Neural cell (in vitro differentiated cells): ENCODE results near the gene ADAM11. TPM values are rescaled to one million over a fixed set of nuclear protein-coding genes. Genes with fewer than 3 reads are reported as not detected.

ENCODE experiments used
- H2AFZ ChIP-seq: fragments of 200-600, 300-800 bp; sonication (generic), shearing (Covaris generic); 2 replicates; pipeline ENCODE4 v1.6.0; 2014; ENCODE audit warnings: low read depth, mild to moderate bottlenecking, antibody characterized with exemption, low read length, moderate library complexity
- H3F3A ChIP-seq: fragments of 200-600 bp; shearing (Covaris generic); 2 replicates; pipeline ENCODE4 v1.6.1; 2016; ENCODE audit warnings: mild to moderate bottlenecking, moderate library complexity, mixed read lengths, antibody characterized with exemption, low read length; ENCODE audit not compliant: insufficient read depth, poor library complexity, severe bottlenecking
- H3K27ac ChIP-seq: fragments of 200-600, 300-800 bp; sonication (generic), shearing (Covaris generic); 2 replicates; pipeline ENCODE4 v1.5.1; 2014; ENCODE audit warnings: mild to moderate bottlenecking, low read length, moderate library complexity
- H3K27me3 ChIP-seq: fragments of 300-800, 200-600 bp; sonication (generic), shearing (Covaris generic); 2 replicates; pipeline ENCODE4 v1.6.0; 2014; ENCODE audit warnings: mild to moderate bottlenecking, low read depth, low read length, moderate library complexity; ENCODE audit not compliant: insufficient read depth
- H3K36me3 ChIP-seq: fragments of 300-800, 200-600 bp; sonication (generic), shearing (Covaris generic); 2 replicates; pipeline ENCODE4 v1.5.1; 2014; ENCODE audit warnings: mild to moderate bottlenecking, antibody characterized with exemption, low read length, moderate library complexity; ENCODE audit not compliant: insufficient read depth
- H3K4me2 ChIP-seq: fragments of 300-800, 200-600 bp; sonication (generic), shearing (Covaris generic); 2 replicates; pipeline ENCODE4 v1.6.0; 2014; ENCODE audit warnings: mild to moderate bottlenecking, low read length
- H3K4me3 ChIP-seq: fragments of 300-800, 200-600 bp; sonication (generic), shearing (Covaris generic); 2 replicates; pipeline ENCODE4 v1.5.1; 2014; ENCODE audit warnings: mild to moderate bottlenecking, low read length, moderate library complexity
- H3K79me2 ChIP-seq: fragments of 200-600 bp; shearing (Covaris generic); replicated peaks from 2 replicates; pipeline ENCODE4 v1.6.0; 2014; ENCODE audit warnings: mild to moderate bottlenecking, low read length, moderate library complexity; ENCODE audit not compliant: insufficient read depth
- H3K9ac ChIP-seq: fragments of 300-800, 200-600 bp; sonication (generic), shearing (Covaris generic); 2 replicates; pipeline ENCODE4 v1.6.1; 2016; ENCODE audit warnings: mild to moderate bottlenecking, low read length, mixed read lengths
- H3K9me2 ChIP-seq: fragments of 200-600 bp; shearing (Covaris generic); 2 replicates; pipeline ENCODE4 v1.6.1; 2016; ENCODE audit warnings: mild to moderate bottlenecking, low read length, mixed read lengths; ENCODE audit not compliant: insufficient read depth
- H3K9me3 ChIP-seq: fragments of 200-600, 300-800 bp; sonication (generic), shearing (Covaris generic); 2 replicates; pipeline ENCODE4 v1.6.1; 2016; ENCODE audit warnings: mild to moderate bottlenecking, mixed run types, low read length, moderate library complexity, mixed read lengths
- H4K20me1 ChIP-seq: fragments of 200-600 bp; shearing (Covaris generic); 2 replicates; pipeline ENCODE4 v1.6.1; 2016; ENCODE audit warnings: mild to moderate bottlenecking, mixed run types; ENCODE audit not compliant: insufficient read depth
- EP300 ChIP-seq: fragments of 450-650 bp; conservative IDR thresholded peaks from 2 replicates; pipeline ENCODE4 v1.6.1; 2014; ENCODE audit warnings: antibody characterized with exemption, mild to moderate bottlenecking, moderate library complexity; ENCODE audit not compliant: poor library complexity, severe bottlenecking
- EZH2 ChIP-seq: fragments of 200-600, 300-800 bp; shearing (Covaris generic), sonication (generic); IDR thresholded peaks from 2 replicates; pipeline ENCODE4 v1.6.1; 2014; ENCODE audit warnings: antibody characterized with exemption, low read length, borderline replicate concordance, mild to moderate bottlenecking; ENCODE audit not compliant: insufficient read depth, poor library complexity, severe bottlenecking
- MXI1 ChIP-seq: fragments of 450-650 bp; conservative IDR thresholded peaks from 2 replicates; pipeline ENCODE4 v1.6.1; 2014; ENCODE audit warnings: antibody characterized with exemption, mild to moderate bottlenecking; ENCODE audit not compliant: poor library complexity, severe bottlenecking
- POLR2AphosphoS5 ChIP-seq: IDR thresholded peaks from 2 replicates; pipeline ENCODE4 v1.6.1; 2012
- RAD21 ChIP-seq: fragments of 450-650 bp; conservative IDR thresholded peaks from 2 replicates; pipeline ENCODE4 v1.6.1; 2014; ENCODE audit warnings: antibody characterized with exemption, mild to moderate bottlenecking, moderate library complexity
- REST ChIP-seq: IDR thresholded peaks from 2 replicates; pipeline ENCODE4 v1.6.1; 2012; ENCODE audit warnings: borderline replicate concordance
- SMC3 ChIP-seq: fragments of 450-650 bp; conservative IDR thresholded peaks from 2 replicates; pipeline ENCODE4 v1.6.1; 2014; ENCODE audit warnings: antibody characterized with exemption, mild to moderate bottlenecking, moderate library complexity; ENCODE audit not compliant: poor library complexity
- TAF1 ChIP-seq: IDR thresholded peaks from 2 replicates; pipeline ENCODE4 v1.6.1; 2012; ENCODE audit warnings: low read depth
- polyA plus RNA-seq: library from polyadenylated mRNA; depleted of rRNA; stranded (reverse); fragments of >200 nt; gene quantifications from 2 replicates; pipeline ENCODE4 v1.2.3, GENCODE V29; 2014
- TF ChIP-seq, protein P1 (sequence below): fragments of 450-650 bp; IDR thresholded peaks from 2 replicates; pipeline ENCODE4 v1.5.1; 2014; ENCODE audit warnings: antibody characterized with exemption, mild to moderate bottlenecking, moderate library complexity; ENCODE audit not compliant: poor library complexity, severe bottlenecking

The ADAM11 gene
- polyA plus RNA-seq, 1 donor from 2014 or later = 25.8 TPM

GRCh38 chr17:44738214-44738906, 20.4 kb upstream of the ADAM11 start:
- H3K4me2 ChIP-seq = no peak overlapping the region

GRCh38 chr17:44741316-44741715, 17.5 kb upstream of the ADAM11 start:
- Histone ChIP-seq H3K9ac (no peak overlapping the region), H3K79me2 (no peaks in the 10 kb centered on the region), H3K9me3 (no peaks in the 10 kb centered on the region), H2AFZ (no peak overlapping the region), H3K4me2 (no peak overlapping the region), H3K27ac (no peak overlapping the region), H3K4me3 (no peak overlapping the region), H4K20me1 (no peaks in the 10 kb centered on the region), H3K27me3 (no peaks in the 10 kb centered on the region), H3K9me2 (no peaks in the 10 kb centered on the region), H3F3A (no peaks in the 10 kb centered on the region), H3K36me3 (no peaks in the 10 kb centered on the region)
- TF ChIP-seq, protein P1, sequence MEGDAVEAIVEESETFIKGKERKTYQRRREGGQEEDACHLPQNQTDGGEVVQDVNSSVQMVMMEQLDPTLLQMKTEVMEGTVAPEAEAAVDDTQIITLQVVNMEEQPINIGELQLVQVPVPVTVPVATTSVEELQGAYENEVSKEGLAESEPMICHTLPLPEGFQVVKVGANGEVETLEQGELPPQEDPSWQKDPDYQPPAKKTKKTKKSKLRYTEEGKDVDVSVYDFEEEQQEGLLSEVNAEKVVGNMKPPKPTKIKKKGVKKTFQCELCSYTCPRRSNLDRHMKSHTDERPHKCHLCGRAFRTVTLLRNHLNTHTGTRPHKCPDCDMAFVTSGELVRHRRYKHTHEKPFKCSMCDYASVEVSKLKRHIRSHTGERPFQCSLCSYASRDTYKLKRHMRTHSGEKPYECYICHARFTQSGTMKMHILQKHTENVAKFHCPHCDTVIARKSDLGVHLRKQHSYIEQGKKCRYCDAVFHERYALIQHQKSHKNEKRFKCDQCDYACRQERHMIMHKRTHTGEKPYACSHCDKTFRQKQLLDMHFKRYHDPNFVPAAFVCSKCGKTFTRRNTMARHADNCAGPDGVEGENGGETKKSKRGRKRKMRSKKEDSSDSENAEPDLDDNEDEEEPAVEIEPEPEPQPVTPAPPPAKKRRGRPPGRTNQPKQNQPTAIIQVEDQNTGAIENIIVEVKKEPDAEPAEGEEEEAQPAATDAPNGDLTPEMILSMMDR = no peak
- TF ChIP-seq TAF1 (no peak), EP300 (no peak), POLR2AphosphoS5 (no peak), EZH2 (no peak), MXI1 (no peak), REST (no peak)

More at GRCh38 chr17:44738214-44738906, 20.4 kb upstream of the ADAM11 start:
- H3K27ac ChIP-seq = no peak overlapping the region
- no peak overlapping the region for H2AFZ ChIP-seq
- H3K9ac ChIP-seq = no peak overlapping the region
- no peaks in the 10 kb centered on the region for H3K36me3 ChIP-seq
- TF ChIP-seq TAF1 (no peak), RAD21 (no peak), EZH2 (no peak), SMC3 (no peak), REST (no peak), POLR2AphosphoS5 (no peak), MXI1 (no peak), EP300 (no peak)
- TF ChIP-seq, protein P1 = no peak
- H4K20me1 ChIP-seq = no peaks in the 10 kb centered on the region
- no peaks in the 10 kb centered on the region for H3K79me2 ChIP-seq
- no peaks in the 10 kb centered on the region for H3K27me3 ChIP-seq
- H3K4me3 ChIP-seq = no peak overlapping the region
- H3F3A ChIP-seq = no peaks in the 10 kb centered on the region
- no peaks in the 10 kb centered on the region for H3K9me3 ChIP-seq
- H3K9me2 ChIP-seq = no peaks in the 10 kb centered on the region
